GM12892 (cell line): Measurements from ENCODE around the gene HMX3. TPM values are rescaled to one million over a fixed set of nuclear protein-coding genes. Genes with fewer than 3 reads are reported as not detected.
A peak's percentile ranks its signal among the peaks of the same experiment; 100 is the strongest.

Experiments used
- DNase-seq: peaks from one replicate; pipeline ENCODE4 v3.0.0; 2011; ENCODE audit not compliant: insufficient read length
- FAIRE-seq: peaks from 2 replicates; lab custom pipeline; 2011; peaks lifted over from hg19 to GRCh38; lab: Jason Lieb, UNC
- POLR2A ChIP-seq: IDR thresholded peaks from 2 replicates; pipeline ENCODE4 v1.6.1; 2011; ENCODE audit warnings: low read depth, low read length, control low read depth
- POLR2AphosphoS5 ChIP-seq: IDR thresholded peaks from 2 replicates; pipeline ENCODE4 v1.6.1; 2011; ENCODE audit warnings: low read depth, low read length, control low read depth
- TAF1 ChIP-seq: IDR thresholded peaks from 2 replicates; pipeline ENCODE4 v1.6.1; 2011; ENCODE audit warnings: low read depth, mild to moderate bottlenecking, control low read depth, low read length, borderline replicate concordance
- polyA plus RNA-seq: library from polyadenylated mRNA; unstranded; fragments of >200 nt; gene quantifications from one replicate; pipeline ENCODE4 v1.2.1, GENCODE V29; 2012; ENCODE audit warnings: missing spikeins, inconsistent platforms; ENCODE audit not compliant: missing spikeins

Gene HMX3
- 0.47 TPM for polyA plus RNA-seq

DNA sequence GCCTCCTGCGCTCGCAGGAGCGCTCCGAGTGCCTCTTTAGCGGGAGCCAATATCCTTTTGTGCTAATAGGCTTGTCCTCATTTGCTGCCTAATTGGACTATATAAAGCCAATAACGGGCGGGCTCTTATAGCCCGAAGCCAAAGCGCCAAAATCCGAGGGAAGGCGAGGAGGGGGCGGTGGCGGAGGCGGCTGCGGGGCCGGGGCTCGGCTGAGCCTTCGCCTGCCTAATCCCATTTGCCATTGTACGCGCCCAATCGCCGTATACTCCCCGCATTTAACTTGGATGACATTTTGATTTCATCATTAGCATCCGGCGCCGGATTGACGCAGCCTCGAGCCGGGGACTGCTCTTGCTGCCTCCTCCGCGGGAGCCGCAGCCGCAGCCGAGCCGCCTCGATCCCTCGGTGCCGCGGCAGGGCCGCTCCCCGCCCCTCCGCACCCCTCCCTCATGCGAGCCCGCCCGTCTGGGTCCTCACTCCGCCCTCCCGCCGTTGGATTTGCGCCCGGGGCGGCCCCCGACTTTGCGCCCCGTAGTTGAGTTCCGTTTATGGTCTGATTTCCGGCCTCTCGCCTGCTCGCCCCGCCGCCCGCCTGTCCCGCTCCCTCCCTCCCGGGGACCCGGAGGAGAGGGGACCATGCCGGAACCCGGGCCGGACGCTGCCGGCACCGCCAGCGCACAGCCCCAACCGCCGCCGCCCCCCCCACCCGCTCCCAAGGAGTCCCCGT lies at the start of gene HMX3:
HMX3 (plus strand) TSS at position 556 of the 727 bp plus-strand sequence; CDS start at position 637, 81 bp downstream.
- FAIRE-seq = peak; percentile 93
- TF ChIP-seq TAF1 (no peak), POLR2A (peak; percentile 52; the same call in 1 of the 2 replicates)
- DNase-seq = peak; percentile 73

DNA sequence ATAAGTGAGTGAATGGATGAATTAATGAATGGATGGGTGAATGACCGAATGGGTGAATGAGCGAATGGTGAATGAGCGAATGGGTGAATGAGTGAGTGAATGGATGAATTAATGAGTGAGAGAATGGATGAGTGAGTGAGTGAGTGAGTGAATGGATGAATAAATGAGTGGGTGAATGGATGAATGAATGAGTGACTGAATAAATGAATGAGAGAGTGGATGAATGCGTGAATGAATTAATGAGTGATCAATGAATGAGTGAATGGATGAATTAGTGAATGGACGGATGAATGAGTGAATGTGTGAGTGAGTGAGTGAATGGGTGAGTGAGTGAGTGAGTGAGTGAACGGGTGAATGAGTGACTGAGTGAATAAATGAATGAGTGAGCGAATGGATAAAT lies 49.5 kb upstream of the HMX3 start:
- DNase-seq = no peak
- no peak for FAIRE-seq
- TF ChIP-seq POLR2AphosphoS5 = no peak
- no peak for TF ChIP-seq POLR2A
- TF ChIP-seq TAF1 = no peak

DNA sequence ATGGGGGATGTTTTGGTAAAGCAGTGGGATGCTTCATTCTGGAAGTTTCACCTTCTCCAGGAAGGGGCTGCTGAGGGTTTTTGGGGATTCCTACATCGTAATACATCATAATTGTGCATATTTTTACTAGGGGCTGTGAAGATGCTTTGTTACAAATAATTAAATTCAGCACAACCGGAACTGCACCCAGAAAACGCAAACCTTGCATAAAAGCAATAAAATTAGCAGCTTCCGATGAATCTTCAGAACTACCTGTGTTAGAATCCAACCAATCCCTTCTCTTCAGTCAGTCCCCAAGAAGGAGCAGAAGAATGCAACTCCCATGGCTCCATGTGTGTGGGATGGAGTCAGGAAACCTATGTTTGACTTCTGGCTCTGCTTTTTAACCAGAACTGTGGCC lies 48.4 kb upstream of the HMX3 start:
- no peak for FAIRE-seq
- TF ChIP-seq POLR2AphosphoS5 = no peak
- no peak for TF ChIP-seq POLR2A
- TF ChIP-seq TAF1 = no peak
- DNase-seq = no peak

DNA sequence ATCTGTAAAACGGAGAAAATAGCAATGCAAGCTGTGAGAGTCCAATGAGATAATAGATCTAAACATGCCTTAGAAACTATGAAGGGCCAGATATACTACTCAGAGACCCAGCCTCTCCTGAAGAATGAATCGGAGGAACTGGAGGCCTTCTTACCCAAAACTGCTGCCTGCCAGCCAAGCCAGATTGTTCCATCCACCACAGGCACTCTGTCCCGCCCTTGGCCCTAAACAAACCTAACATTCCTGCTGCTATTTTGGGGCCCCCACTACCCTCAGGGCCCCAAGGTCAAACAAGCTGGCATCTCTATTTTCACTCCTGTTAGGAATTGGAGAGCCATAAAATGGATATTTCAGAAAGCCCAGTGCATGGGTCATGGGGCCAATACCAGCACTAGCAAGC lies 48.0 kb upstream of the HMX3 start:
- no peak for FAIRE-seq
- no peak for DNase-seq
- TF ChIP-seq POLR2A (no peak), TAF1 (no peak), POLR2AphosphoS5 (no peak)

DNA sequence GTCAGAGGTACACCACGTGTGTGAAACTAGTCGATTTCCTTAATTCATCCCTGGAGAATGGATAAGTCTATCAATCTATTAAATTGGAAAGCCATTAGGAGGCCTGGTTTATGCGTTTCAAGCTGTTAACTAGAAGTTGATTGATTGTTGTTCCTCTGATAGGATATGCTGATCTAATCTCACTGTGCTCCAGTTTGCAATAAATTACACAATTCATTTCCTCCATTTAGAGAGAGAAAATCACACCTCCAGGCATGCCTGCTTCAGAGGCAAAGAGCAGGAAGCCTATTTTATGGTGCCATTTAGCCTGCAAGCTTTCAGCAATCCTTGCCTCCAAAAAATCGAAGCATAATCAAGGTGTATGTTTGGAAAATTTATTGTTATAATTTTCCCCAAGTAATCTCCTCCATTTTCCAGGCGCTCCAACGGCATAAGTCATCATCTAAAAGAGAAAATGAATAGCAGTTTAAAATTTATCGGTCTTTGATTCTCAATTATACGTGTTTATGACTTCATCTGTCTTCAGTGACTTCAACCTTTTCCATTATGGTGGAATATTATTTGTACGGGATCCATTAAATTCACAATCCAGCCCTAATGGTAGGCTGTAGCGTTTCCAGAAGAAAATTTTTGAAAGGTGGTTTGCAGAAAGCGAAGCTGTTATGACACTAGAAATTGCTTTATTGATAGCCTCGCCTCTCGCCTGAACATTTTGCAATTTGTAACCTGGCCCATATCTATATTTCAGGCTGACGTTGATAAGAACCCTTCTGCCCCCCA lies 42.9 kb upstream of the HMX3 start:
- DNase-seq (no peak), FAIRE-seq (no peak)
- TF ChIP-seq POLR2AphosphoS5 (no peak), TAF1 (no peak), POLR2A (no peak)

DNA sequence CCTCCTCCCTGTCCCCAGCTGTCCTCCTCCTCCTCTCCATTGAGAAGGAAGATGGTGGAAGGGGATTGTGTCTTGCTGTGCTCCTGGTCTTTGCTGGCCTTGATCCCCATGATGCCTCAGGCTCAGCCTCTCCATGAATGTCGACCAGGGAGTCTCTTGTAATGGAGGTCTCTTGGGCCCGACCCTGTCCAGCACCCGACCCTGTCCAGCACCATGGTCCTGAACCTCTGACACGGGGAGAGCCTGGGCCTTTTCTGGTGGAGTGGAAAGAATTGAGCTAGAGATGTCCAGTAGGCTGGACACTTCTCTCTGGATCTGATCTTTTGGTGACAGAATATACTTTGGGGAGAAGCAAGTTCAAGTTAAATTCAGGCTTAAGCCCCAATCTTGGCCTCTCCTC lies 42.3 kb upstream of the HMX3 start:
- no peak for DNase-seq
- TF ChIP-seq POLR2A (no peak), TAF1 (no peak), POLR2AphosphoS5 (no peak)
- no peak for FAIRE-seq

DNA sequence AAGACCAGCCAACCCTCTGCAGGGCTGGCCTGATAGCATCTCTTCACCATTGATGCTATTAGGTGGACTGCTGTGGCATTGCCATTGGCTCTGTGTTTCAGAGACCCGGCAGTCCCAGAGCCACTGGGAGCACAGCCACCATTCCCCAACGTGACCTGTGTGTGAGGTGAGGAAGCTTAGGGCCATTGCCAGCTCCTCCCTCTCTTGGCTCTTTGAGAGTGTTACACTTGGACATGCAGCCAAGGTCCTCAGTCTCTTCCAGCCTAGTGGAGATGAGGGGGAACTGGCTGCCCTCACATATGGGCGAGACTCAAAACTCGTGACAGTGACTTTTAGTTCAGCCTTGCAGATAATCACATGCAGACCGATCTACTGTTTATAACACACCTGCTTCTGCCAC lies 39.3 kb upstream of the HMX3 start:
- TF ChIP-seq POLR2A = no peak
- TF ChIP-seq POLR2AphosphoS5 = no peak
- no peak for TF ChIP-seq TAF1
- DNase-seq (no peak), FAIRE-seq (no peak)

DNA sequence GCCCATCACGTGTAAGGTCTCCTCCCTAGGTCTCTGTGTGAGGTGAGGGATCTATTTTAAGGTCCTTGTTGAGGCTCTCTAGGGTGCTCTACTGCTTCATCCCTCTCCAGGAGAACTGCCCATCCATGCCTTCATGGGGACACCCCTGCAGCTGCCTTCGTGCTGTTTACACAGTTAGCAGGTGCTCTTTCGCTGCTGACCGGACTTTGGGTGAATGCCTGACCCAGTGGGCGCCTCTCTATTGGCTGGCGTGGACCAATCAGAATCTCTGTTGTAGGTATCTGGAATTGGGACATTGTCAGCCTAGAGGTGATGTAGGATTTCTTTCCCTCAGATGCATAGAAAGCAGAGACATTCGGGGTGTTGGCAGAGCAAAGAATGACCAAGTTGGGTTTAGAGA lies 38.7 kb upstream of the HMX3 start:
- DNase-seq (no peak), FAIRE-seq (no peak)
- no peak for TF ChIP-seq TAF1
- TF ChIP-seq POLR2AphosphoS5 = no peak
- TF ChIP-seq POLR2A = no peak

DNA sequence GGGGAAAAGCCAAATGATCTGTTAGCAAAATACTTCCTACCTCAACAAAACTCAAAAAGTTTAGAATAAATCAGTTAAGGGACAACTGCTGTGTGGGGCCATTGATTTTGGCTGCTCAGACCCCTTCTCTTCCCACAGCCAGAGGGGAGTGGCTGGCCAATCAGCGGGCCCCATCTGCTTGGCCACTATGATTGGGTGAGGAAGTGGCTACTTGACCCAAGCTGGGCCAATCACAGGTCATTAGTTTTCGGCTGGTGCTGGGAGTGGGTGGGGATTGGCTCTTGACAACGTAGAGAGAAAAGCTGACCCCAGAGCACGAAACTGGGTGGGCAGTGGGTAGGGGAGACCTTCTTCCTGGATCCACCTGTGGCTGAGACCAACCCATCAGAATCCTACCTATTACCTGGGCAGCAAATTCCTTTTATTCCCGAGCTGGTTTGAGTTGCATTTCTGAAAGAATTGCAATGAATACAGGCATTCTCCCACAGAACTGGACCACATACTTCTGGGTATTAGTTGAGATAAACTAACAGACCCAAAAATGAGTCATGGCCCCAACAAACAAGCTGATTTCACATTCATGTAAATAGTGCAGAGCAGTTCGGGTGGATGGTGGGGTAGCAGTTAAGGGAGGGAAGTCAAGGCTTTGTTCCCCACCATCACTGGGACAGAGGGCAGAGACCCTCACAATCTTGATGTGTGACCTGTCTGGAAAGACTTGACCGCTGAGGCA lies 35.6 kb upstream of the HMX3 start:
- TF ChIP-seq POLR2A (no peak), POLR2AphosphoS5 (no peak), TAF1 (no peak)
- DNase-seq = no peak
- no peak for FAIRE-seq

DNA sequence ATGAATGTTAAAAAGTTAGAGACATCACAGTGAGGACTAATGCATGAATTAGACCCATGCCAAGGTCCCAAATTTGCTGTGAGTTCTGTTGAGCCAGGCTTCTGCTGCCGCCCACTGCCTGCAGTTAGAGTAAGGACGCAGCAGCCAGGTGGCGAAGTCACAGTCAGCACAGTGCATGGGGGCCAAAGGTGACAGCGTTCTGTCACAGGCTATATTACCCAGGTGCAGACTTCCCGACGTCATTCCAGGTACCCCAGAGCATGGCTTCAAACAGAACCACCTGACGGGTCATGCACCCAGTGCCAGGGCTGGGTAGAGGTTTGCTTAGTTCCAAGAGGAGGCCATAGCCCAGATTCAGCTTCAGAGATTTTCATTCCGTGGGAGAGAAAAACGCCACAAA lies 33.9 kb upstream of the HMX3 start:
- no peak for FAIRE-seq
- DNase-seq = no peak
- no peak for TF ChIP-seq POLR2A
- TF ChIP-seq POLR2AphosphoS5 = no peak
- no peak for TF ChIP-seq TAF1

DNA sequence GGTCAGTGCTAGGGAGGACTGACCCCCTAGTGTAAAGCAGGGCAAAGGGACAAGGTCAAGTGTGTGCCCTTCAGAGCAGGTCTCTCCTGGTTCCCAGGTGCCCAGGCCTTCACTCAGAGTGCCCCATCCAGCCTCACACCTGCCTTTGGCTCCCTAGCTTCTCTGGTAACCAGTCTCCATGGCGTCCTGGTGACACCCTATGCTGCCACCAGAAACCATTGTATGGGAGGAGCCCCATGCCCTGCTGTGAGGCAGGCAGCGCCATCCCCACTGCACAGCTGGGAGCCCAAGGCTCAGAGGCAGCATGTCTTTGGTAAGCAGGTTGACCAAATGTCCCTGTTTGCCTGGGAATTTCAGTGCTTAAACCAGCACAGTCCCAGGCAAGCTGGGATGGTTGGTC lies 33.1 kb upstream of the HMX3 start:
- FAIRE-seq (no peak), DNase-seq (no peak)
- TF ChIP-seq POLR2AphosphoS5 (no peak), POLR2A (no peak)
